IMR-90 (cell line): ENCODE data around the gene TDRD5. TPM values are rescaled to one million over a fixed set of nuclear protein-coding genes. Genes with fewer than 3 reads are reported as not detected.

Source experiments
- ATAC-seq: fragments of 200-7000 bp; cut with Tn5 transposase; 2 replicates; pipeline ENCODE4 v1.9.1; 2020; ENCODE audit warnings: low read depth, mild to moderate bottlenecking, moderate library complexity
- BruUV-seq: library from RNA; stranded (reverse); fragments of 400-500 nt; replicated peaks from 2 replicates; lab custom pipeline; 2021; lab: Mats Ljungman, UMichigan
- CTCF ChIA-PET: fragments of 300-600 bp; formaldehyde crosslinking; extraction: SDS; loops from one replicate; lab custom pipeline; 2021; ENCODE audit warnings: antibody characterized with exemption; lab: Yijun Ruan, JAX
- POLR2A ChIA-PET: fragments of 300-600 bp; sonication (Branson Sonifier 250); formaldehyde crosslinking; loops from one replicate; lab custom pipeline; 2022; ENCODE audit warnings: antibody characterized with exemption; ENCODE audit not compliant: unreplicated experiment; lab: Charles Lee
- DNase-seq: peaks from one replicate; pipeline ENCODE4 v3.0.0; 2013
- H2AFZ ChIP-seq: replicated peaks from 2 replicates; pipeline ENCODE3; 2013; ENCODE audit warnings: low read length, mild to moderate bottlenecking; ENCODE audit not compliant: poor library complexity
- H2AK5ac ChIP-seq: 2 replicates; pipeline ENCODE4 v1.6.1; 2013; ENCODE audit warnings: low read depth, low read length, inconsistent platforms
- H2AK9ac ChIP-seq: replicated peaks from 2 replicates; pipeline ENCODE3; 2013; ENCODE audit warnings: mild to moderate bottlenecking, low read depth, low read length, moderate library complexity; ENCODE audit not compliant: poor library complexity
- H2BK120ac ChIP-seq: 2 replicates; pipeline ENCODE4 v1.6.1; 2013; ENCODE audit warnings: low read depth, low read length, inconsistent platforms
- H2BK15ac ChIP-seq: 3 replicates; pipeline ENCODE4 v1.6.1; 2013; ENCODE audit warnings: low read depth, low read length, inconsistent platforms
- H2BK20ac ChIP-seq: 2 replicates; pipeline ENCODE4 v1.6.1; 2013; ENCODE audit warnings: low read depth, mild to moderate bottlenecking, inconsistent platforms, low read length, moderate library complexity
- H2BK5ac ChIP-seq: 2 replicates; pipeline ENCODE4 v1.6.1; 2013; ENCODE audit warnings: mild to moderate bottlenecking, low read depth, low read length, inconsistent platforms; ENCODE audit not compliant: poor library complexity, severe bottlenecking
- H3K14ac ChIP-seq: replicated peaks from 2 replicates; pipeline ENCODE4 v1.6.1; 2013; ENCODE audit warnings: low read depth, low read length, inconsistent platforms
- H3K18ac ChIP-seq: 2 replicates; pipeline ENCODE4 v1.6.1; 2013; ENCODE audit warnings: low read depth, low read length, control low read depth
- H3K23ac ChIP-seq: 2 replicates; pipeline ENCODE4 v1.6.1; 2013; ENCODE audit warnings: low read depth, low read length, inconsistent platforms
- H3K27ac ChIP-seq: 2 replicates; pipeline ENCODE4 v1.5.1; 2013; ENCODE audit warnings: mild to moderate bottlenecking, control low read depth, low read length; ENCODE audit not compliant: insufficient read depth
- H3K27me3 ChIP-seq: 2 replicates; pipeline ENCODE4 v1.6.1; 2013; ENCODE audit warnings: low read length; ENCODE audit not compliant: control insufficient read depth, insufficient read depth
- H3K36me3 ChIP-seq: 2 replicates; pipeline ENCODE4 v1.6.1; 2013; ENCODE audit warnings: low read length, mixed read lengths; ENCODE audit not compliant: control insufficient read depth, insufficient read depth
- H3K4ac ChIP-seq: 2 replicates; pipeline ENCODE4 v1.6.1; 2013; ENCODE audit warnings: low read depth, low read length, inconsistent platforms
- H3K4me1 ChIP-seq: 2 replicates; pipeline ENCODE4 v1.6.1; 2013; ENCODE audit warnings: low read length, mixed read lengths; ENCODE audit not compliant: control insufficient read depth, insufficient read depth
- H3K4me2 ChIP-seq: 2 replicates; pipeline ENCODE4 v1.6.1; 2013; ENCODE audit warnings: low read depth, mild to moderate bottlenecking, control low read depth, low read length, moderate library complexity
- H3K4me3 ChIP-seq: 2 replicates; pipeline ENCODE4 v1.5.1; 2013; ENCODE audit warnings: low read depth, mild to moderate bottlenecking, control low read depth, low read length, moderate library complexity; ENCODE audit not compliant: insufficient read depth
- H3K56ac ChIP-seq: 2 replicates; pipeline ENCODE4 v1.6.1; 2013; ENCODE audit warnings: low read length, inconsistent platforms; ENCODE audit not compliant: insufficient read depth; ENCODE audit errors: extremely low read depth
- H3K79me1 ChIP-seq, 2 experiments: 2 replicates each; pipeline ENCODE4 v1.6.1; 2013; ENCODE audit warnings: low read length in 2 of 2, inconsistent platforms in 1 of 2, low read depth in 1 of 2
- H3K9ac ChIP-seq: 2 replicates; pipeline ENCODE4 v1.6.1; 2013; ENCODE audit warnings: low read depth, low read length, control low read depth
- H3K9me1 ChIP-seq: 2 replicates; pipeline ENCODE4 v1.6.1; 2013; ENCODE audit warnings: low read length, inconsistent platforms; ENCODE audit not compliant: insufficient read depth
- H3K9me3 ChIP-seq: 2 replicates; pipeline ENCODE4 v1.6.1; 2013; ENCODE audit warnings: low read length; ENCODE audit not compliant: control insufficient read depth, insufficient read depth
- H4K20me1 ChIP-seq: 2 replicates; pipeline ENCODE4 v1.6.1; 2013; ENCODE audit warnings: low read length, inconsistent platforms; ENCODE audit not compliant: insufficient read depth
- H4K5ac ChIP-seq: 2 replicates; pipeline ENCODE4 v1.6.1; 2013; ENCODE audit warnings: mild to moderate bottlenecking, low read depth, low read length, control low read depth
- H4K8ac ChIP-seq, 2 experiments: 2 replicates each; pipeline ENCODE4 v1.6.1; 2013; ENCODE audit warnings: low read depth in 2 of 2, low read length in 2 of 2, control low read depth in 1 of 2, inconsistent platforms in 1 of 2
- H4K91ac ChIP-seq: 2 replicates; pipeline ENCODE4 v1.6.1; 2013; ENCODE audit warnings: low read depth, low read length, inconsistent platforms; ENCODE audit not compliant: insufficient read depth
- CHD1 ChIP-seq: IDR thresholded peaks from 2 replicates; pipeline ENCODE4 v1.6.1; 2012; ENCODE audit warnings: low read depth, low read length, improper control_type of control experiment
- MAZ ChIP-seq: IDR thresholded peaks from 2 replicates; pipeline ENCODE4 v1.6.1; 2012; ENCODE audit warnings: low read depth, mild to moderate bottlenecking, low read length, improper control_type of control experiment, moderate library complexity, borderline replicate concordance
- MXI1 ChIP-seq: IDR thresholded peaks from 2 replicates; pipeline ENCODE4 v1.6.1; 2012; ENCODE audit warnings: low read depth, mild to moderate bottlenecking, low read length, moderate library complexity, borderline replicate concordance
- RFX5 ChIP-seq: IDR thresholded peaks from 2 replicates; pipeline ENCODE4 v1.8.0; 2012; ENCODE audit warnings: low read depth, mild to moderate bottlenecking, low read length, moderate library complexity
- SMC3 ChIP-seq: fragments of 150-350 bp; IDR thresholded peaks from 2 replicates; pipeline ENCODE4 v1.6.1; 2016; ENCODE audit warnings: low read depth, mild to moderate bottlenecking, antibody characterized with exemption, low read length, moderate library complexity
- WGBS, 2 experiments: methylation state at CpG; one replicate each; pipeline versions ENCODE4 v1.1.5 to v1.1.7; 2013; ENCODE audit warnings: missing lambda C conversion rate in 2 of 2; ENCODE audit not compliant: insufficient read length in 1 of 2; ENCODE audit errors: extremely low coverage in 2 of 2; 5-methylcytosine and 5-hydroxymethylcytosine counted together
- dilution Hi-C: fragments of 300-500 bp; cut with HindIII; formaldehyde crosslinking; loops from one replicate; pipeline ENCODE4 v1.14.3; 2018; ENCODE audit warnings: low sequenced_read_pairs; ENCODE audit not compliant: unreplicated experiment
- in situ Hi-C: fragments of 300-500 bp; cut with MboI; formaldehyde crosslinking; loops from 3 replicates; pipeline ENCODE4 v1.14.3; 2019; ENCODE audit warnings: low sequenced_read_pairs, inconsistent platforms, mixed read lengths
- intact Hi-C: fragments of 100-400 bp; cut with micrococcal nuclease; formaldehyde crosslinking; loops from 2 replicates; pipeline ENCODE4 v1.10.0; 2022
- polyA plus RNA-seq, 3 experiments: library from polyadenylated mRNA; depleted of rRNA; stranded (reverse); fragments of >200 nt; gene quantifications; 2 replicates each; pipeline ENCODE4 v1.2.3, GENCODE V29; 2012; ENCODE audit warnings: low replicate concordance in 1 of 3
- total RNA-seq: library from RNA; depleted of rRNA; stranded (reverse); fragments of >200 nt; gene quantifications from 2 replicates; pipeline ENCODE4 v1.2.3, GENCODE V29; 2012
- TF ChIP-seq, protein P1 (sequence below): fragments of 150-350 bp; IDR thresholded peaks from 2 replicates; pipeline ENCODE4 v1.6.1; 2016; ENCODE audit warnings: low read depth, mild to moderate bottlenecking, low read length, moderate library complexity, borderline replicate concordance
- TF ChIP-seq, protein P2 (sequence below): conservative IDR thresholded peaks from 2 replicates; pipeline ENCODE4 v1.5.1; 2012; ENCODE audit warnings: mild to moderate bottlenecking, low read depth, low read length, improper control_type of control experiment
- TF ChIP-seq, protein P3 (sequence below): fragments of 150-350 bp; IDR thresholded peaks from 2 replicates; pipeline ENCODE4 v1.6.1; 2017; ENCODE audit warnings: mild to moderate bottlenecking, antibody characterized with exemption, low read length, low read depth

Gene TDRD5
- total and polyA plus RNA-seq, 2 of the 4 experiments (the other 2 are of a cell fraction) = not detected

DNA sequence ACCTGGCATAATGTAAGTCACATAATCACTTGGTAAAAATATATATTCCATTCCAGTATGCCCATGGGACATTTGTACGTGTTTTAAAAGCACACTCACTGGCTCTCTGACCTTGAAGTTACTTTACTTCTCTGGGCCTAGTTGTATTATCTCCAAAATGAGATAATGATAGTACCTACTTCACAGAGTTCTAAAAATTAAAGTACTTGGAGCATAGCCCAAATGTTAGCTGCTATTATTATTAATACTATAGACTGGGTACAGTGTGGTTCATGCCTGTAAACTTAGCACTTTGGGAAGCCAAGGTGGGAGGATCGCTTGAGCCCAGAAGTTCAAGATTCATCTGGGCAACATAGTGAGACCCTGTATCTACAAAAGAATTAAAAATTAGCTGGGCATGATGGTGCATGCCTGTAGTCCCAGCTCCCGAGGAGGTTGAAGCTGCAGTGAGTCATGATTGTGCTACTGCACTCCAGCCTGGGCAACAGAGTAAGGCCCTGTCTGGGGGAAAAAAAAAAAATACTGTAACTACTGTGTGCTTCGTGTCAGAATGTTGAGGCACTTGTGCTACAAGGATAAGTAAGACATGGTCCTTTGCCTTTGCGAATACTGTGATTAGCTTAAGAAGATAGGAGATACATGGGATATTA, 45.7 kb downstream of the TDRD5 start:
- no peaks in the 10 kb centered on the region for H4K20me1 ChIP-seq
- no peak overlapping the region for H3K14ac ChIP-seq
- WGBS, 2 experiments = 40% methylated on average over 2 of the region's 5 CpGs; no CpG with 5 or more reads in 1 of the 2 experiments
- no peak overlapping the region for H3K9ac ChIP-seq
- H2BK20ac ChIP-seq = no peak overlapping the region
- H2BK120ac ChIP-seq = no peak overlapping the region
- H3K27me3 ChIP-seq = no peaks in the 10 kb centered on the region; the same call in 1 of the 2 replicates
- H3K9me1 ChIP-seq = no peaks in the 10 kb centered on the region
- no peaks in the 10 kb centered on the region for H3K79me1 ChIP-seq
- no peak overlapping the region for H2BK15ac ChIP-seq
- no peak overlapping the region for H3K56ac ChIP-seq
- no peak overlapping the region for H2AK9ac ChIP-seq
- intact Hi-C loops = no loop called here
- H3K4me3 ChIP-seq = no peak overlapping the region
- H3K27ac ChIP-seq = no peak overlapping the region
- no peak overlapping the region for H3K4me2 ChIP-seq
- DNase-seq (no peak), ATAC-seq (no peak)
- TF ChIP-seq CHD1 (no peak), MXI1 (no peak), SMC3 (no peak), MAZ (no peak), RFX5 (no peak)
- TF ChIP-seq, protein P1, sequence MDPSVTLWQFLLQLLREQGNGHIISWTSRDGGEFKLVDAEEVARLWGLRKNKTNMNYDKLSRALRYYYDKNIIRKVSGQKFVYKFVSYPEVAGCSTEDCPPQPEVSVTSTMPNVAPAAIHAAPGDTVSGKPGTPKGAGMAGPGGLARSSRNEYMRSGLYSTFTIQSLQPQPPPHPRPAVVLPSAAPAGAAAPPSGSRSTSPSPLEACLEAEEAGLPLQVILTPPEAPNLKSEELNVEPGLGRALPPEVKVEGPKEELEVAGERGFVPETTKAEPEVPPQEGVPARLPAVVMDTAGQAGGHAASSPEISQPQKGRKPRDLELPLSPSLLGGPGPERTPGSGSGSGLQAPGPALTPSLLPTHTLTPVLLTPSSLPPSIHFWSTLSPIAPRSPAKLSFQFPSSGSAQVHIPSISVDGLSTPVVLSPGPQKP = no peak
- TF ChIP-seq, protein P2, sequence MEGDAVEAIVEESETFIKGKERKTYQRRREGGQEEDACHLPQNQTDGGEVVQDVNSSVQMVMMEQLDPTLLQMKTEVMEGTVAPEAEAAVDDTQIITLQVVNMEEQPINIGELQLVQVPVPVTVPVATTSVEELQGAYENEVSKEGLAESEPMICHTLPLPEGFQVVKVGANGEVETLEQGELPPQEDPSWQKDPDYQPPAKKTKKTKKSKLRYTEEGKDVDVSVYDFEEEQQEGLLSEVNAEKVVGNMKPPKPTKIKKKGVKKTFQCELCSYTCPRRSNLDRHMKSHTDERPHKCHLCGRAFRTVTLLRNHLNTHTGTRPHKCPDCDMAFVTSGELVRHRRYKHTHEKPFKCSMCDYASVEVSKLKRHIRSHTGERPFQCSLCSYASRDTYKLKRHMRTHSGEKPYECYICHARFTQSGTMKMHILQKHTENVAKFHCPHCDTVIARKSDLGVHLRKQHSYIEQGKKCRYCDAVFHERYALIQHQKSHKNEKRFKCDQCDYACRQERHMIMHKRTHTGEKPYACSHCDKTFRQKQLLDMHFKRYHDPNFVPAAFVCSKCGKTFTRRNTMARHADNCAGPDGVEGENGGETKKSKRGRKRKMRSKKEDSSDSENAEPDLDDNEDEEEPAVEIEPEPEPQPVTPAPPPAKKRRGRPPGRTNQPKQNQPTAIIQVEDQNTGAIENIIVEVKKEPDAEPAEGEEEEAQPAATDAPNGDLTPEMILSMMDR = no peak
- TF ChIP-seq, protein P3, sequence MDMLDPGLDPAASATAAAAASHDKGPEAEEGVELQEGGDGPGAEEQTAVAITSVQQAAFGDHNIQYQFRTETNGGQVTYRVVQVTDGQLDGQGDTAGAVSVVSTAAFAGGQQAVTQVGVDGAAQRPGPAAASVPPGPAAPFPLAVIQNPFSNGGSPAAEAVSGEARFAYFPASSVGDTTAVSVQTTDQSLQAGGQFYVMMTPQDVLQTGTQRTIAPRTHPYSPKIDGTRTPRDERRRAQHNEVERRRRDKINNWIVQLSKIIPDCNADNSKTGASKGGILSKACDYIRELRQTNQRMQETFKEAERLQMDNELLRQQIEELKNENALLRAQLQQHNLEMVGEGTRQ = no peak
- H4K8ac ChIP-seq = no peak overlapping the region
- H2AK5ac ChIP-seq = no peak overlapping the region
- no peaks in the 10 kb centered on the region for H3K36me3 ChIP-seq
- no peak overlapping the region for H2BK5ac ChIP-seq
- ChIA-PET CTCF (no interaction called here), POLR2A (no interaction called here)
- no peaks in the 10 kb centered on the region for H3K4me1 ChIP-seq
- H3K4ac ChIP-seq = no peak overlapping the region
- no peak overlapping the region for H4K91ac ChIP-seq
- H3K9me3 ChIP-seq = no peaks in the 10 kb centered on the region
- no peak overlapping the region for H4K5ac ChIP-seq
- no peak overlapping the region for H2AFZ ChIP-seq
- in situ Hi-C loops = no loop called here
- BruUV-seq = no TSS peak
- no peak overlapping the region for H3K18ac ChIP-seq
- H3K23ac ChIP-seq = no peak overlapping the region
- dilution Hi-C loops = no loop called here
